K562 (cell line): ENCODE data around the gene TADA1. TPM values are rescaled to one million over a fixed set of nuclear protein-coding genes. Genes with fewer than 3 reads are reported as not detected.

ENCODE experiments used
- ARID2 ChIP-seq: fragments of 450-650 bp; IDR thresholded peaks from 2 replicates; pipeline ENCODE4 v1.6.1; 2017; ENCODE audit warnings: antibody characterized with exemption, mild to moderate bottlenecking
- CBX1 ChIP-seq: sonication (generic); IDR thresholded peaks from 2 replicates; pipeline ENCODE4 v1.6.1; 2016; ENCODE audit warnings: antibody characterized with exemption, low read depth, mild to moderate bottlenecking
- CEBPG ChIP-seq, 3 experiments: fragments of 200-800 bp in 1 of 3; sonication (Bioruptor generic) in 1 of 3; sonication (generic) in 1 of 3; formaldehyde crosslinking in 1 of 3; IDR thresholded peaks in 2 of 3; conservative IDR thresholded peaks in 1 of 3; 2 replicates each; pipeline versions ENCODE4 v1.6.1 to v1.8.0; 2016 to 2022; ENCODE audit warnings: missing compliant biosample characterization in 2 of 3, missing genetic modification characterization in 2 of 3, mild to moderate bottlenecking in 1 of 3, missing genetic modification reagents in 1 of 3
- CEBPZ ChIP-seq: fragments of 150-350 bp; IDR thresholded peaks from 2 replicates; pipeline ENCODE4 v1.6.1; 2014; ENCODE audit warnings: low read depth, mild to moderate bottlenecking, low read length, borderline replicate concordance
- CTBP1 ChIP-seq: fragments of 450-650 bp; IDR thresholded peaks from 2 replicates; pipeline ENCODE4 v1.6.1; 2016; ENCODE audit warnings: borderline replicate concordance
- DLX4 ChIP-seq: fragments of 250-450 bp; sonication (Bioruptor Pico); IDR thresholded peaks from 2 replicates; pipeline ENCODE4 v1.6.1; 2021; ENCODE audit warnings: mild to moderate bottlenecking
- FIP1L1 ChIP-seq: fragments of 200-400 bp; formaldehyde crosslinking; IDR thresholded peaks from 2 replicates; pipeline ENCODE4 v1.6.1; 2018; ENCODE audit warnings: mild to moderate bottlenecking, low read depth, low read length; ENCODE audit not compliant: poor library complexity, severe bottlenecking
- GABPA ChIP-seq: fragments of 200-800 bp; sonication (Bioruptor generic); conservative IDR thresholded peaks from 2 replicates; pipeline ENCODE4 v1.6.1; 2016; ENCODE audit warnings: low read depth, missing genetic modification characterization, missing compliant biosample characterization
- HBP1 ChIP-seq: fragments of 450-650 bp; formaldehyde crosslinking; IDR thresholded peaks from 2 replicates; pipeline ENCODE4 v1.4.0; 2022; ENCODE audit warnings: missing genetic modification characterization
- HNRNPLL ChIP-seq: fragments of 200-400 bp; formaldehyde crosslinking; IDR thresholded peaks from 2 replicates; pipeline ENCODE4 v1.6.1; 2017; ENCODE audit warnings: low read length, low read depth, mild to moderate bottlenecking; ENCODE audit not compliant: poor library complexity, severe bottlenecking
- JUNB ChIP-seq: fragments of 450-650 bp; formaldehyde crosslinking; conservative IDR thresholded peaks from 2 replicates; pipeline ENCODE4 v1.4.0; 2020; ENCODE audit warnings: mild to moderate bottlenecking
- LARP7 ChIP-seq: fragments of 450-650 bp; IDR thresholded peaks from 2 replicates; pipeline ENCODE4 v1.6.1; 2016
- MBD2 ChIP-seq: sonication (generic); IDR thresholded peaks from 2 replicates; pipeline ENCODE4 v1.6.1; 2016; ENCODE audit warnings: low read depth, borderline replicate concordance
- MTA1 ChIP-seq: fragments of 450-650 bp; IDR thresholded peaks from 2 replicates; pipeline ENCODE4 v1.6.1; 2017; ENCODE audit warnings: borderline replicate concordance
- MYNN ChIP-seq, 2 experiments: sonication (generic); formaldehyde crosslinking in 1 of 2; IDR thresholded peaks; 2 replicates each; pipeline versions ENCODE4 v1.5.0 to v1.6.1; 2016 to 2020; ENCODE audit warnings: antibody characterized with exemption in 1 of 2, missing genetic modification reagents in 1 of 2
- POLR2AphosphoS5 ChIP-seq: IDR thresholded peaks from 2 replicates; pipeline ENCODE4 v1.6.1; 2011; ENCODE audit warnings: mild to moderate bottlenecking, low read depth, low read length, moderate library complexity; ENCODE audit not compliant: control insufficient read depth, insufficient read depth
- POLR2G ChIP-seq: fragments of 200-400 bp; formaldehyde crosslinking; IDR thresholded peaks from 2 replicates; pipeline ENCODE4 v1.6.1; 2017; ENCODE audit warnings: low read depth, mild to moderate bottlenecking, antibody characterized with exemption, low read length, moderate library complexity
- RUNX1 ChIP-seq: sonication (generic); IDR thresholded peaks from 2 replicates; pipeline ENCODE4 v1.6.1; 2016; ENCODE audit warnings: antibody characterized with exemption, low read depth
- SNIP1 ChIP-seq: fragments of 450-650 bp; IDR thresholded peaks from 2 replicates; pipeline ENCODE4 v1.7.1; 2017; ENCODE audit warnings: low read depth, mild to moderate bottlenecking
- TFAM ChIP-seq: fragments of 250-450 bp; sonication (Bioruptor Pico); conservative IDR thresholded peaks from 2 replicates; pipeline ENCODE4 v1.5.0; 2021; ENCODE audit warnings: mild to moderate bottlenecking, moderate library complexity
- XRCC5 ChIP-seq: fragments of 200-400 bp; formaldehyde crosslinking; IDR thresholded peaks from 2 replicates; pipeline ENCODE4 v1.6.1; 2017; ENCODE audit warnings: low read depth, mild to moderate bottlenecking, low read length
- ZBTB17 ChIP-seq: fragments of 450-650 bp; formaldehyde crosslinking; IDR thresholded peaks from 2 replicates; pipeline ENCODE4 v1.4.0; 2020; ENCODE audit warnings: mild to moderate bottlenecking
- ZNF311 ChIP-seq: fragments of 250-450 bp; sonication (Bioruptor Pico); IDR thresholded peaks from 2 replicates; pipeline ENCODE4 v1.4.0; 2020; ENCODE audit warnings: mild to moderate bottlenecking, moderate library complexity
- polyA plus RNA-seq, 8 experiments: library from polyadenylated mRNA; depleted of rRNA in 4 of 8; stranded (reverse) in 5 of 8; unstranded in 3 of 8; fragments of >200 nt; fragmentation: Nextera tagmentation in 2 of 8; fragmentation: Illumina TruSeq in 1 of 8; extraction: Ambion mirVana in 2 of 8; extraction: Trizol in 1 of 8; gene quantifications; 2 replicates each; pipeline versions ENCODE4 v1.2.1 to v1.2.3, GENCODE V29; 2011 to 2014; ENCODE audit warnings: inconsistent platforms in 1 of 8, missing spikeins in 1 of 8
- total RNA-seq, 7 experiments: library from RNA; depleted of rRNA in 6 of 7; stranded (reverse); fragments of >200 nt in 6 of 7; fragmentation: Illumina TruSeq in 2 of 7; extraction: Trizol in 2 of 7; gene quantifications; 2 replicates each; pipeline versions ENCODE4 v1.2.1 to v1.2.3, GENCODE V29; 2011 to 2021; ENCODE audit warnings: low replicate concordance in 1 of 7

TADA1 gene
- total and polyA plus RNA-seq, 9 of the 15 experiments (the other 6 are each of a cell fraction or from before 2014, with no cell fraction given): 15.9 to 76.5 (median 28.7) TPM

- TF ChIP-seq XRCC5 (peak; percentile 91), MYNN (IDR thresholded peaks at IDR 0.05) (peak; percentile 31; the same call in 1 of the 2 replicates), MYNN (CRISPR knock-in tag; IDR thresholded peaks at IDR 0.05) (no peak), POLR2AphosphoS5 (peak; percentile 77; the same call in 1 of the 2 replicates), TFAM (CRISPR knock-in tag) (no peak), HBP1 (CRISPR knock-in tag) (no peak), ZBTB17 (CRISPR knock-in tag) (no peak), HNRNPLL (peak; percentile 50), CEBPG (CRISPR knock-in tag; IDR thresholded peaks at IDR 0.05) (no peak), CEBPG (tag; conservative IDR thresholded peaks at IDR 0.05 in 1 of 2, IDR thresholded peaks at IDR 0.05 in 1 of 2) (no peak), RUNX1 (no peak), ARID2 (no peak), LARP7 (no peak), CTBP1 (peak; percentile 93), CEBPZ (no peak), DLX4 (CRISPR knock-in tag) (no peak), ZNF311 (CRISPR knock-in tag) (no peak), POLR2G (peak; percentile 99), FIP1L1 (peak; percentile 87), SNIP1 (no peak), MTA1 (peak; percentile 86; the same call in 1 of the 2 replicates), GABPA (tag) (peak; percentile 71), JUNB (no peak), MBD2 (peak; percentile 55; the same call in 1 of the 2 replicates), CBX1 (0 out of 2 replicates have a peak, but pooled peaks have one; percentile 22)
Measured at GRCh38 chr1:166875734-166876539, at the start of gene TADA1 (continued).
